ENCODE results near the gene TARBP1.
"Not testable (repeated sequence)": the region's sequence is repeated elsewhere in the genome, so short reads cannot be mapped to it uniquely, and the experiment has no call there.

The TARBP1 gene

DNA sequence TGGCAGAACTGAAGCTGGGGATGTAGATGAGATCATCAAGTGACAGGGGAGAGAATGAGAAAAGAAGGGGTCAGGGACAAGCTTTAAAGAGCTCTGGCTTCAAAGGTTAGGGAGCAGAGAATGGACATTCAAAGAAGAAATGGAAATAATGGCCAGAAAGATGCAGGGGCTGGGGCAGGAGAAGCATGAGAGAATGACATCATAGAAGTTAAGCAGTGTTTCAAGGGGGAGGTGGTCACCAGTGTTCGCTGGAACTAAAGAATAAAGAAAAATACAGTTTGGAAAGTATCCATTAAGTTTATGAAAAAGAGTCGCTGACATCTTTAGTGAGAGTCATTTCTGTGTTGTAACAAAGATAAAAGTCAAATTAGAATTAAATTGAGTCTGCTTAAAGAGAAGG lies 44.3 kb downstream of the TARBP1 start:
- DNase-seq (ENCODE audit: low spot score): no peak

DNA sequence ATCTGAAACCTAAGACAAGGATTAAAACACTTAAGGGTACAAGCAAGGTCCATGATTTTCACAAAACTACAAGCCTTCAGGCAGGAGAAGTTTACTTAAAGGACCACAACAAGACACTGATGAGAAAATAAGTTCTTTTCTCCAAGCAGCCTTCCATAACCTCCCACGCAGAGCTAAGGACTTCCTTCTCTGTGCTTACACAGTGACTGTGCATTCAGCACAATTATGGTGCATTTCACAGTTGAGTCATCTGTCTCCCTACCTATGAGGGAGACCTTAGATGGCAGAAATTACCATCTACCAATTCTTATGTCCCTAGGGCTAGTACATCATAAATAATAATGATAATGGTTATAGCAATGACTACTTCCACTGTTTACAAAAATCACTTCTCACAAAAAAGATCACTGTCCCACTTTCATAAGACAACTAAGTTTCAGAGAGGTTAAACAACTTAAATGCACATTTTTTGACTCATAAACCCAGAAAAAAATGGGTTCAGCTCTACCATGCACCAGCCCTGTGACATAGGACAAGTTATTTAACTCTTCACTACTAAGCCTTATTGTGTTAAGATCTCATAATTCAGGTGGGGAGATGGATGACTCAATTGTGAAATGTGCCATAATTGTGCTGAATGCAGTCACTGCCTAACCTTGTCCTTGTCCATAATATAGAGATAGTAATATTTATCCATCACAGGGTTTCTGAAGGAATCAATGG lies 45.3 kb downstream of the TARBP1 start:
- no peak for DNase-seq (ENCODE audit: low spot score)

GRCh38 chr1:234431255-234431654 lies 47.7 kb downstream of the TARBP1 start:
- DNase-seq (ENCODE audit: low spot score): no peak

DNA sequence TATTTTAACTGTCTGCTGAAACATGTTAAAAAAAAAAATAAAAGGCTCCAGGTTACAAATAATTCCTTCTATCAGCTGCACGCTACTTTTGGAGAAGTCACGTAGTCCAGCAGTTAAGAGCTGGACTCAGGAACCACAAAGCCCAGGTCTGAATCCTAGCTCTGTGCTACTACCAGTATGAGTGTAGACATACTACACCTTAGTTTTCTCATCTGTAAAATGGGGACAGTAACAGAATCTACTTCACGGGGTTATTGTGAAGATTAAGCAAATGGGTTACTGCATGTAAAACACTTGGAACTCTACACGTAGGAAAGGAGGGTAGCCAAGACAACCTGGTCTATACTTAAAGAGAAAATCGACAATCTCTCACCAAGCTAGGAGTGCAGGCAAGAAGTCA lies 48.3 kb downstream of the TARBP1 start:
- no peak for DNase-seq (ENCODE audit: low spot score)

- no peak for DNase-seq (ENCODE audit: low spot score)
Measured at GRCh38 chr1:234429434-234429806, 49.6 kb downstream of the TARBP1 start.

DNA sequence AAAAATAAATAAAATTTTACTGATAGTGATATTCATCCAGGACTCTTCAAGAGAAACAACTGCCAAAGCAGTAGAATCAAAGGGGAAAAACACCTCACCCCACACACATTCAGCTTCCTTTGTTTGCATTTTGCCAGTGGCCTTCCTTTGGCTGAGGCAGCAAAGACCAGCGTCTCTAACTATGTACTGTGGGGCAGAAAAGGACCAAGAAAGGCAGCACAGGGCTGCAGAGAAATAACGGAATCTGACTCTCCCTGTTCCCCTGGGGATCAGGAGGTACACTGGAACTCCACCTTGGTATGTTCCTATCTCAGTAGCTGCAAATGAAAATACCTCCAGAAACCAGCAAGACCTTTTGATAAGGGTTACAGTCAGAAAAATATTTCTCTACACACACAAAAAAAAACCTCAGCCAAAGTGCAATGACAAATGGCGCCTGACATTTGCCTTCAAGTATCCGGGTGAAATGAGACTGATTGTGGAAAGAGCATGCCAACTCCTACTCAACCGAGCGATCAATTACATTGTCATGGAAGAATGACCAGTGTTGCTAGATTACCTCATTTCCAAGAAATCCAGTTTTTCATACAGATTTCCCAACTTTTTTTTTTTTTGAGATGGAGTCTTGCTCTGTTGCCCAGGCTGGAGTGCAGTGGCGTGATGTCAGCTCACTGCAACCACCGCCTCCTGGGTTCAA lies 50.9 kb downstream of the TARBP1 start:
- DNase-seq (ENCODE audit: low spot score): no peak

DNA sequence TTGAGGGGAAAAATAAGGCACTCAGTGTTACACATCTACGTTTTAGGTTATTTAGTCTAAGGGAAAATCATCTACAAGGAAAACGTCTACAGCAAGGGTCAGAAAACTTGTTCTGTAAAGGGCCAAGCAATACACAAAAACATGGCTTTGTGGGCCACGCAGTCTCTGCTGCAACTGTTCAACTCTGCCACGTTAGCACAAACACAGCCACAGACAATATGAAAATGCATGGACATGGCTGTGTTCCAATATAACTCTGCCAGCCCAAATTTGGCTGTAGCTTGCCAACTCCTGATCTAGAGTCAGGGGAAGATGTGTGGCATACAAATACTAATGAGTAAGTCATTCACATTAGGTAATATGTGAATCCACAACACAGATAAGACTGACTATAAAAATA lies 65.0 kb downstream of the TARBP1 start:
- no peak for DNase-seq (ENCODE audit: low spot score)

- no peak for DNase-seq (ENCODE audit: low spot score)
Measured at GRCh38 chr1:234413485-234413884, 65.5 kb downstream of the TARBP1 start.

DNA sequence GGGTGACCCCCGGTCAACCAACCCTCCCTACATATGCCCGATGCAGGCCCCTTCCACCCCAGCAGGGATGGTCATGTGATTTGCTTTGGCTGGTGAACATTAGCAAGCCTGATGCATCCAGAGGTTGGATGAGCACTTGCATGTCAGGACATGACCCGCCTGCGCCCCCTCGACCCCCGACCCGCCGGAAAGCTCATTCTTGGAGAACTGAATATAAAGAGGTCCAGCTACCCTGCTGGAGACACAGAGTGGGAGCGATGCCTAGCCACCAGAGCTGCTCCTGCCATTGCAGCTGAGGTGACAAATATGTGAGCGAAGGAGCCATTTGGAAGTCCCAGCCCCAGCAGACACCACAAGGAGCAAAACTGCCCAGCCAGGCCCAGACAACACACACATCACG lies 66.1 kb downstream of the TARBP1 start:
- no peak for DNase-seq (ENCODE audit: low spot score)

DNA sequence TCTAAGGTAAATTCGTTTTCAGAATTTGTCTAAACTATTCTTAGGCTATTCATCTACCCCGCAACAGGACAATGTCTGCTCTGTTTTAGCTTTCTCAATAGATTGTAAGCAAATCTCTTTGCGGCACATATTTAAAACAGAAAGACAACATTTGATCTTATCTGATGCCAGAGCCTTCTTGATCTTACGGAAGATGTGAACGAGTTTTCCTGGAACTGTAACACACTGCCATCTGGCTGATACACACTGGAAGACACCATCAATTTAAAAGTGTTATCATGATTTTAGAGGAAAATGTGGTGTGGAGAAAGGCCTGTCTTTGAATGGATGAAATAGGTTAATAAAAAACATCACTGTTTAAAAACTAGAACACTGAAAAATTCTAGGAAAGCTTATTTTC lies 69.7 kb downstream of the TARBP1 start:
- peak; percentile 55 for DNase-seq (ENCODE audit: low spot score)

- DNase-seq (ENCODE audit: low spot score): no peak
Measured at GRCh38 chr1:234408757-234409156, 70.2 kb downstream of the TARBP1 start.

DNA sequence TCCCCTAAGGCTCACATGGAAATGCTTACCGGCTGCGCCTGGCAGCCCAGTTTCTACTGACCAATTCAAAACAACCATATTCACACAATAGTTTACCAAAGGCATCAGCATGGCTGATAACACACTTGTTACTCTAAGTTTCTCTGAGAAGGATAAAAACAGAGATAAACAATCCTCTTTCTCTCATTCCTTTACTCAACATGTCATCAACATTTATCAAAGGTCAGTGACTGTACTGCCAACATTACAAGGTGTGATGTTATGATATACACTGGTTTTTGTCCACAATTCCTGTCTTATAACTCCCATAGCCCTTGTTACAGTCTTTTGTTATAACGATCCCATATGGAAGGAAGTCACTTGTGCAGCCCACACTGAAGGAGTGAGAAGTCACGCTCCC lies 72.1 kb downstream of the TARBP1 start:
- no peak for DNase-seq (ENCODE audit: low spot score)

DNA sequence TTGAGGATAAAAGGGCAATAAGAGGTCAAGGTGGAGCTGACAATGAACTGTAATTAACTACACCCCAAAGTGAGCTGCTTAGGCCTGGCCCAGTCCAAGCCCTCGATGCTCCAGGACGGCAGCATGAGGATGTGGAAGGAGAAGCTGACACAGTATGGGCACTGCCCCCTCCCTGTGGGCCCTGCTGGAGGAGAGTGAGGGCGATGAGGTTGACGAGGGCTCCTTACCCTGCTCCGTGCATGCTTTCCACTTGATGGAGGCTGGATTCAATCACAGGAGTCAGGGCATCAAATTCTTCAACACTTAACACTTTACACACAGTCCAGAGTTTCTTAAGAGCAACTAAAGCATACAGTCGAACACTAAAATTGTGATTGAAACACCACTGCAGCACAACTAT lies 73.3 kb downstream of the TARBP1 start:
- no peak for DNase-seq (ENCODE audit: low spot score)

DNA sequence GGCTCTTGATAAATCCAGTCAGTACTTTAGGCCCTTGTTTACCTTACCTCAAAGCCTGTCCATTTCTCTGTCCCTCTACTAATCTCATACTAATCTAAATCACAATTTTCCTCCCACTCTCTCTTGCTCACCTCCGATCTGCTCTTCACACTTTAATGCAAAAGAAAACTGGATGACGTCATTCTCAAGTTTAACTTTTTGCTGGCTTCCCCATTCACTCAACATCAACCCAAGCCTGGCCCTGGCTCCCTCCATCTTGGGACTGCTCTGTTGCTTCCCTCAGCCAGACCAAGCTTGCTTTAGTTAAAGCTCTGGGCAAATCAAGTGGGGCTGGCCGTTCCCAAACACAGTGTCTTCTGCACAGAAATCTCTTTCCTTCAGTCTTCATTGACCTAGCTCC lies 76.0 kb downstream of the TARBP1 start:
- DNase-seq (ENCODE audit: low spot score): no peak

GRCh38 chr1:234401658-234402057 lies 77.3 kb downstream of the TARBP1 start:
- no peak for DNase-seq (ENCODE audit: low spot score)

GRCh38 chr1:234400773-234401172 lies 78.2 kb downstream of the TARBP1 start:
- no peak for DNase-seq (ENCODE audit: low spot score)

DNA sequence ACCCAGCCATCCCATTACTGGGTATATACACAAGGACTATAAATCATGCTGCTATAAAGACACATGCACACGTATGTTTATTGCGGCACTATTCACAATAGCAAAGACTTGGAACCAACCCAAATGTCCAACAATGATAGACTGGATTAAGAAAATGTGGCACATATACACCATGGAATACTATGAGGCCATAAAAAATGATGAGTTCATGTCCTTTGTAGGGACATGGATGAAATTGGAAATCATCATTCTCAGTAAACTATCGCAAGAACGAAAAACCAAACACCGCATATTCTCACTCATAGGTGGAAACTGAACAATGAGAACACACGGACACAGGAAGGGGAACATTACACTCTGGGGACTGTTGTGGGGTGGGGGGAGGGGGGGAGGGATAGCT lies 79.5 kb downstream of the TARBP1 start:
- not testable (repeated sequence) for DNase-seq (ENCODE audit: low spot score)

GRCh38 chr1:234398849-234399381 lies 80.1 kb downstream of the TARBP1 start:
- no peak for DNase-seq (ENCODE audit: low spot score)

DNA sequence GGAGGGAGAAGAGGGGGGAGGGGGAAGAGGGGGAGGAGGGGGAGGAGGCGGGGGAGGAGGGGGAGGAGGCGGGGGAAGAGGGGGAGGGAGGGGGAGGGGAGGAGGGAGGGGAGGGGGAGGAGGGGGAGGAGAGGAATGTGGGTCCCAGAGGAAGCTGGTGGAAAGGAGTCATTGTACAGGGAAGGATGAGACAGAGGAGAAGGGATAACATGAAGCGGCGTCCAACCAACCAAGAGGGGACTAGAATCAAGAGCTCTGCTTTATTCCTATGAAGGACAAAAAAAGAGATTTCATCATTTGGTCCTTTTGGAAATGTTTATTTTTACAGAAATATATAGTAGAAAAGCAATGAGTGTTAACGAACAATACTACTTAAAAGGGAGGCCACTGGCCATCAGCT lies 81.2 kb downstream of the TARBP1 start:
- DNase-seq (ENCODE audit: low spot score): no peak

DNA sequence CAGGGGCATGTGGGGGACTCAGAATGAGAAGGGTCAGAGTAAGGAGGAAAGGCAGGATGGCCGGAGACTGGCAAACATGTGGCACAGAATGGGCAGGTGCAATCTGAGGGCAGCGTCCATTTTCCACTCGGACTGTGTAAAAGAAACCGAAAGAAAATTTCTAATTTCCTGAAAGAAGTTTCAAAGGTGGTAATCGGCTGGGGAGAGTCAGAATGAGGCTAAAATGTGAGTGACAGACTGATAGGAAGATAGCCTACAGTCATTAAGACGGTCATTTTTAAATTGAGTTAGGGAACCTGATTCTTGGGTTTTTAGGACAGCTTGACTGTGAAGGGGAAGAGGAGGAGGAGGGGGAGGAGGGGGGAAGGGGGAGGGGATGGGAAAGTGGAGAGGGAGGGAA lies 82.1 kb downstream of the TARBP1 start:
- no peak for DNase-seq (ENCODE audit: low spot score)

DNA sequence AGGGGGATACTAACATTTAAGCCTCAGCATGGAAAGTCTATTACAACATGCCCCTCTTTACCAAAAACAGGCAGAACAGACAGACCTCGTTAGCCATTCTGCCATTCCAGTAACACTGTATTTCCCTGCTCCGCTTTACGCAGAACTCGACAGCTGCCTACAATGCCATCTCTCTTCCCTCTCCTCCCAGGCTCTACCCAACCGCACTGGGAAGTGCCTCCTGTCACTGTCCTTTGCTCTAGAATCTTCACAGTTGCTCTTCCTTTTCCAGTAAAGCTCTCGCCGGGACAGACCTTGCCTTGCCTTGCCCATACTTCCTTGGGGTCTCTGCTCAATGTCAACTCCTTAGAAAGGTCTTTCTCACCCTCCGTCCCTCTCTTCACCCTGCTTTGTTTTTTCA lies 82.9 kb downstream of the TARBP1 start:
- peak; percentile 11 for DNase-seq (ENCODE audit: low spot score)

DNA sequence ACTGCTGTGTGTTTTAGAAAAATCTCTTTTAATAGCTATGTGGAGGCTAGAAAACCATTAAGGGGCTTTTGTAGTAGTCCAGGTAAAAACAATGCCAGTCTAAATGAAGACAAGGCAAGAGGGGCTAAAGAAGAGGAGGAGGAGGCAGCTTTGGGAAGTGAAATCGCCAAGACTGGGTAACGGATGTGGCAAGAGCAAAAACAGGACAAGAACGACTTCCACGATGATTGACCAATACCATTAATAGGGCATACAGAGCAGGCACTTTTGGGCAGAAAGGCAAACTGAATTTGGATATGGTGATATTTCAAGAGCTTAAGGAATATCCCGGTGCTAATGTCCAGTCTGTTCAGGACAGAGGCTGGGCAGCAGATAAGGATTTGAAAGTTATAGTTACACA lies 83.7 kb downstream of the TARBP1 start:
- peak; percentile 24 for DNase-seq (ENCODE audit: low spot score)

DNA sequence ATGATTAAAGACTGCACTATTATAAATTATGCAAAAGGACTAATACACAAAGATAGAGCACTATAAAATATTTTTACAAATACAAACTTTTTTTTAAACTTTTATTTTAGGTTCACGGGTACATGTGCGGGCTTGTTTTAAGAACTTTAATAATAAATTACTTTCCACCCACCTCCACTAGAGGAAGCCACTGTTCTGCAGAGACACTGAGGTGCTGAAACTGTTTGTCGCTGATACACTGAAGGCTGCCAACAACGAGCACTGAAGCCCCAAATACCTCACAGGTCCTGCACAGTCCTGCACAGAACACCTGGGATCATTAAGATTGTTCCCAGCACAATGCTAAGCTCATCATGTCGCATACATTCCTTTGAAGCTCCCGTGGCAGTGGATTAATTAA lies 85.8 kb downstream of the TARBP1 start:
- no peak for DNase-seq (ENCODE audit: low spot score)

GRCh38 chr1:234388094-234388493 lies 90.9 kb downstream of the TARBP1 start:
- no peak for DNase-seq (ENCODE audit: low spot score)

Measured in Ammon's horn (tissue), 1 donor.